ENCODE data around the gene TNP2.
"Not testable (repeated sequence)": the region's sequence is repeated elsewhere in the genome, so short reads cannot be mapped to it uniquely, and the experiment has no call there.

The TNP2 gene

DNA sequence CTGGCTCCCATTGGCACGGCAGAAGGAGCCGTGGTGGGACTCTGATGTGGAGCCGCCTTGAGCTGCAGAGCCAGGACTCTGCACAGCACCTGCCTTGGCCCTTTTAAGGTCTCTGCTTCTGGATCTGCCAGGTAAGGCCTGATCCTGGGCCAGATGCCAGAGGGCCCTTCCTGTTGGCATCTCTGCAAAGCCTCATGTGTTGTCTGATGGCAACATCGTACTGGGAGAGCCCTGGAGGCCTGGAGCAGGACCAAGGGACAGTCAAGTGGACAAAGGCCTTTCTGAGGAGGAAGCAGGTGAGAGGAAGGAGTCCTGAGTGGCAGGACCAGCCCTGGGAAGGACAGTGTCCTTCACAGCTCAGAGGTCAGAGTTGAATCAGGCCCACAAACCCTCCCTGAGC, 39.2 kb downstream of the TNP2 start:
- Mint-ChIP-seq H3K9me3 (no peaks in the 10 kb centered on the region), H3K36me3 (ENCODE audit: low read depth) (no peaks in the 10 kb centered on the region), H3K4me3 (no peak overlapping the region), H3K27ac (peak overlapping the region; percentile 22), H3K4me1 (peaks cover 5% of the 10 kb centered on the region), H3K27me3 (ENCODE audit: low read depth, poor library complexity) (peaks cover 8% of the 10 kb centered on the region)
- TF ChIP-seq, protein P1, sequence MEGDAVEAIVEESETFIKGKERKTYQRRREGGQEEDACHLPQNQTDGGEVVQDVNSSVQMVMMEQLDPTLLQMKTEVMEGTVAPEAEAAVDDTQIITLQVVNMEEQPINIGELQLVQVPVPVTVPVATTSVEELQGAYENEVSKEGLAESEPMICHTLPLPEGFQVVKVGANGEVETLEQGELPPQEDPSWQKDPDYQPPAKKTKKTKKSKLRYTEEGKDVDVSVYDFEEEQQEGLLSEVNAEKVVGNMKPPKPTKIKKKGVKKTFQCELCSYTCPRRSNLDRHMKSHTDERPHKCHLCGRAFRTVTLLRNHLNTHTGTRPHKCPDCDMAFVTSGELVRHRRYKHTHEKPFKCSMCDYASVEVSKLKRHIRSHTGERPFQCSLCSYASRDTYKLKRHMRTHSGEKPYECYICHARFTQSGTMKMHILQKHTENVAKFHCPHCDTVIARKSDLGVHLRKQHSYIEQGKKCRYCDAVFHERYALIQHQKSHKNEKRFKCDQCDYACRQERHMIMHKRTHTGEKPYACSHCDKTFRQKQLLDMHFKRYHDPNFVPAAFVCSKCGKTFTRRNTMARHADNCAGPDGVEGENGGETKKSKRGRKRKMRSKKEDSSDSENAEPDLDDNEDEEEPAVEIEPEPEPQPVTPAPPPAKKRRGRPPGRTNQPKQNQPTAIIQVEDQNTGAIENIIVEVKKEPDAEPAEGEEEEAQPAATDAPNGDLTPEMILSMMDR (IDR thresholded peaks at IDR 0.05), result no peak
- no peak for DNase-seq

DNA sequence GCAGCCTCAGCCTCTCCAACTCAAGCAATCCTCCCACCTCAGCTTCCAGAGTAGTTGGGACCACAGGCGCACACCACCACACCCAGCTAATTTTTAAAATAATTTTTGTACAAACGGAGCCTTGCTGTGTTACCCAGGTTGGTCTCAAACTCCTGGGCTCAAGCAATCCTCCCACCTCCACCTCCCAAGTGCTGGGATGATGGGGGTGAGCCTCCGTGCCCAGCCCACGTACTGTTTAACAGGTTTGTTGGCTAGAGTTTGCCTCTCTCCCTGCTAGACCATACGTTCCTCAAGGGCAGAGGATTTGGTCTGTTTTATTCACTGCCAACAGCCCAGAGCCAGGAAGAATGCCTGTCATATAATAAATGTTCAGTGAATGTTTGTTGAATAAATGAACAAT, 39.7 kb downstream of the TNP2 start:
- Mint-ChIP-seq H3K4me1 (peaks cover 10% of the 10 kb centered on the region), H3K27me3 (ENCODE audit: low read depth, poor library complexity) (peaks cover 9% of the 10 kb centered on the region), H3K9me3 (no peaks in the 10 kb centered on the region), H3K36me3 (ENCODE audit: low read depth) (no peaks in the 10 kb centered on the region), H3K4me3 (no peak overlapping the region), H3K27ac (no peak overlapping the region)
- DNase-seq, result no peak
- TF ChIP-seq, protein P1 (IDR thresholded peaks at IDR 0.05), result no peak

- TF ChIP-seq, protein P1 (IDR thresholded peaks at IDR 0.05), result no peak
- peaks cover 12% of the 10 kb centered on the region for H3K27me3 Mint-ChIP-seq (ENCODE audit: low read depth, poor library complexity)
These were observed 43.2 kb downstream of the TNP2 start for GRCh38 chr16:11225677-11226549.

DNA sequence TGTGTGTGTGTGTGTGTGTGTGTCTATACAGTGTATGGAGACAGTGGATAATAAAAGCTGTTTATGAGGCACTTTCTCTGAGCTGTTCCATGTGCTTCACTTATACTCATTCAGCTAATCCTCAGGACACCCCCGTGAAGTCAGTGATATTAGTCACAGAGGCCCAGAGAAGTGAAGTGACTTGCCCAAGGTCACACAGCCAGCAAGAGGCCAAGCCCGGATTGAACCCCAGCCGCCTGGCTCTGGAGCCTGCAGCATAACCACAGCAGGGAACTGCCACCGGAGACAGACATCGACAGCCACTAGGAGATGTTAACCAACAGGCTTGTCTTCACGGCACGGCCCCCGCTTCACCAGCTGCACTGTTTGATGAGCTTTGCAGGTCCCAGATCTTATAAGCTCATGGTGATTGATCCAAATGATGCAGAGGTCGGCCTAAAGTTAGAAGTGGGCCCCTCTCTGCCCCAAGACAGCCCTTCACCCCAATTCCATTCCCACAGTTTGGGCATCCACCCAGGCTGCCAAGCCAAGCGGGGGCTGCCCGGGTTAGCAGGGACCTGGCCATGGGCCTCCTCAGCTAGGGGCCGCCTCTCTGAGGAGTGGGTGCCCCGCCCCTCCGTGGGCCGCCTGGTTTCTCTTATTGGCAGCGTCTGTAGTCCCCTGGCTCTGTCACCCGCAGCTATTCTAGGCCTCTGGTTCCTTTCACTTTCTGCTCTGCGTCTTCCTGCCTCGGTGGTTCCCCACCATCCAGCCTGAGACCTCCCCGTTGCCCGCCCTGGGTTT, 44.0 kb downstream of the TNP2 start:
- Mint-ChIP-seq H3K4me3 (no peak overlapping the region), H3K9me3 (no peaks in the 10 kb centered on the region), H3K27me3 (ENCODE audit: low read depth, poor library complexity) (peaks cover 17% of the 10 kb centered on the region), H3K36me3 (ENCODE audit: low read depth) (no peaks in the 10 kb centered on the region), H3K27ac (no peak overlapping the region), H3K4me1 (peaks cover 13% of the 10 kb centered on the region)
- DNase-seq, result no peak
- TF ChIP-seq, protein P1 (IDR thresholded peaks at IDR 0.05), result no peak

More at GRCh38 chr16:11225677-11226549, 43.2 kb downstream of the TNP2 start:
- H3K36me3 Mint-ChIP-seq (ENCODE audit: low read depth), result no peaks in the 10 kb centered on the region
- DNase-seq, result no peak
- no peak overlapping the region for H3K27ac Mint-ChIP-seq
- no peak overlapping the region for H3K4me3 Mint-ChIP-seq
- peaks cover 10% of the 10 kb centered on the region for H3K4me1 Mint-ChIP-seq
- no peaks in the 10 kb centered on the region for H3K9me3 Mint-ChIP-seq

DNA sequence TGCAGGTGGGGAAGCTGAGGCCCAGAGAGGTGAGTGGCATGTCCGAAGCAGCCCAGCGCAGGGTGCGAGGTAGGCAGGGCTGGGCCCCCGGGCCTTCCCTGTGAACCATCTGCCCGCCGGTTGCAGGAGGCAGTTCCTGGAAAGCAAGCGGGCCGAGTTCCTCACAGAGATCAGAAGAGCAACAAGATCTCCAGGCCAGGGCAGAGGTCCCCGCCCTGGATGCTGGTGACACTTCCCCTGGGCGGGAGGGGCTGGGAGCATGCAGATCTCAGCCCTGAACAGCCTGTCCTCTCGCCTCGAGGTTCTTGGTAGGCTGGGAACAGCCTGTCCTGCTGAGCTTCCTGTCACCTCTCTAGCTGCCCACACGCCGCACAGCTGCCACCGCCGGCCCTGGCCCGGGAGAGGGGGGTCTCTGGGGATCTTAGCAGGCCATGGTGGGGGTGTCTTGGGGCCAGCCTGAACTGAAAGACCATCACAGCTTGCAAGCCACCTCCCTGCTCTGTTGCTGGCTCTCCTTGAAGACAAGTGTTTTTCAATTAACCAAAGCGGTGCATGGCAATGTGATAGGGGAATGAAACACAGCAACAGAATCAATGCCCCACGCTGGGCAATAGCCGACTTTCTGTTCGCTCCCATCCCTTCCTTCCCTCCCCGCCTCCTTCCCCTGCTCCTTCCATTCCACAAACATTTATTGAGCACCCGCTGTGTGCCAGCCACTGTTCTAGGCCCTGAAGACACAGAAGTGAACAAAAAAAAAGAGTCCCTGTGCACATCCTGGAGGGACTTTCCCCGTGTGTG, 44.8 kb downstream of the TNP2 start:
- Mint-ChIP-seq H3K27me3 (ENCODE audit: low read depth, poor library complexity) (peaks cover 17% of the 10 kb centered on the region), H3K36me3 (ENCODE audit: low read depth) (no peaks in the 10 kb centered on the region), H3K4me3 (no peak overlapping the region), H3K9me3 (peaks cover under 1% of the 10 kb centered on the region), H3K27ac (peak overlapping the region; percentile 84), H3K4me1 (peaks cover 16% of the 10 kb centered on the region)
- DNase-seq, result peak; percentile 66
- TF ChIP-seq, protein P1 (IDR thresholded peaks at IDR 0.05), result no peak

DNA sequence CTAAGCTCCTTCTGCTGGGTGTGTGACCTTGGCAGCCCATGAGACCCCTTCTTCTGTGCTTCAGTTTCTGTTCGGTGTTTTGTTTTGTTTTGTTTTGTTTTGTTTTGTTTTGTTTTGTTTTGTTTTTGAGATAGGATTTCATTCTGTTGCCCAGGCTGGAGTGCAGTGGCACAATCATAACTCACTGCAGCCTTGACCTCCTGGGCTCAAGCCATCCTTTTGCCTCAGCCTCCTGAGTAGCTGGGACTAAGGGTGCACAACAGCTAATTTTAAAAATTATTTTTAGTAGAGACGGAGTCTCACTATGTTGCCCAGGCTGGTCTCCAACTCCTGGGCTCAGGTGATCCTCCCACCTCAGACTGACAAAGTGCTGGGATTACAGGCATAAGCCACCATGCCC, 48.6 kb downstream of the TNP2 start:
- H3K4me3 Mint-ChIP-seq; H3K27ac Mint-ChIP-seq; H3K36me3 Mint-ChIP-seq (ENCODE audit: low read depth); DNase-seq: not testable (repeated sequence)
- Mint-ChIP-seq H3K4me1 (peaks cover 16% of the 10 kb centered on the region), H3K27me3 (ENCODE audit: low read depth, poor library complexity) (peaks cover 23% of the 10 kb centered on the region), H3K9me3 (peaks cover 34% of the 10 kb centered on the region)

Measured in nephron progenitor cell (in vitro differentiated cells).